MG63 (cell line): ENCODE data around the gene SCYGR2. TPM values are rescaled to one million over a fixed set of nuclear protein-coding genes. Genes with fewer than 3 reads are reported as not detected.

ENCODE experiments used
- DNase-seq: peaks from one replicate; pipeline ENCODE4 v3.0.0-alpha.2; 2020
- H3K27me3 ChIP-seq: fragments of 250-450 bp; sonication (Bioruptor Pico); 2 replicates; pipeline ENCODE4 v1.5.1; 2020; ENCODE audit warnings: mild to moderate bottlenecking, moderate library complexity
- H3K36me3 ChIP-seq: fragments of 250-450 bp; sonication (Bioruptor Pico); 2 replicates; pipeline ENCODE4 v1.5.1; 2020; ENCODE audit warnings: mild to moderate bottlenecking, moderate library complexity
- H3K4me3 ChIP-seq: fragments of 250-450 bp; sonication (Bioruptor Pico); 2 replicates; pipeline ENCODE4 v1.5.1; 2020; ENCODE audit warnings: mild to moderate bottlenecking, moderate library complexity
- H3K9me3 ChIP-seq: fragments of 250-450 bp; sonication (Bioruptor Pico); 2 replicates; pipeline ENCODE4 v1.5.1; 2020; ENCODE audit warnings: mild to moderate bottlenecking, moderate library complexity
- total RNA-seq: library from RNA; depleted of rRNA; stranded (reverse); fragments of >200 nt; shearing (Covaris generic); gene quantifications from 2 replicates; pipeline ENCODE4 v1.2.3, GENCODE V29; 2014; ENCODE audit warnings: low replicate concordance

SCYGR2 gene
- total RNA-seq, 1 experiment from 2014 or later, result not detected

- Histone ChIP-seq H3K9me3 (no peaks in the 10 kb centered on the region), H3K36me3 (no peaks in the 10 kb centered on the region), H3K27me3 (no peaks in the 10 kb centered on the region), H3K4me3 (no peak overlapping the region)
- DNase-seq, result no peak
These were observed 7.8 kb downstream of the SCYGR2 start for GRCh38 chr2:227606476-227606875.

- Histone ChIP-seq H3K4me3 (no peak overlapping the region), H3K27me3 (no peaks in the 10 kb centered on the region), H3K36me3 (no peaks in the 10 kb centered on the region), H3K9me3 (no peaks in the 10 kb centered on the region)
- no peak for DNase-seq
These were observed 9.2 kb downstream of the SCYGR2 start for GRCh38 chr2:227607941-227608340.

- H3K27me3 ChIP-seq, result no peaks in the 10 kb centered on the region
- H3K36me3 ChIP-seq, result no peaks in the 10 kb centered on the region
- no peaks in the 10 kb centered on the region for H3K9me3 ChIP-seq
- no peak overlapping the region for H3K4me3 ChIP-seq
- no peak for DNase-seq
These were observed 10.1 kb downstream of the SCYGR2 start for GRCh38 chr2:227608561-227609338.

GRCh38 chr2:227610123-227610522 lies 11.4 kb downstream of the SCYGR2 start:
- no peak for DNase-seq
- Histone ChIP-seq H3K4me3 (no peak overlapping the region), H3K9me3 (no peaks in the 10 kb centered on the region), H3K36me3 (no peaks in the 10 kb centered on the region), H3K27me3 (no peaks in the 10 kb centered on the region)

GRCh38 chr2:227612546-227613271 lies 14.0 kb downstream of the SCYGR2 start:
- Histone ChIP-seq H3K36me3 (no peaks in the 10 kb centered on the region), H3K4me3 (no peak overlapping the region), H3K27me3 (no peaks in the 10 kb centered on the region), H3K9me3 (no peaks in the 10 kb centered on the region)
- DNase-seq, result no peak

GRCh38 chr2:227613272-227613660 lies 14.6 kb downstream of the SCYGR2 start:
- no peak for DNase-seq
- Histone ChIP-seq H3K36me3 (no peaks in the 10 kb centered on the region), H3K9me3 (no peaks in the 10 kb centered on the region), H3K27me3 (no peaks in the 10 kb centered on the region), H3K4me3 (no peak overlapping the region)

GRCh38 chr2:227614246-227614645 lies 15.6 kb downstream of the SCYGR2 start:
- no peaks in the 10 kb centered on the region for H3K27me3 ChIP-seq
- DNase-seq, result no peak
- no peak overlapping the region for H3K4me3 ChIP-seq
- H3K9me3 ChIP-seq, result no peaks in the 10 kb centered on the region
- H3K36me3 ChIP-seq, result no peaks in the 10 kb centered on the region

GRCh38 chr2:227614740-227615139 lies 16.0 kb downstream of the SCYGR2 start, which contains the start of gene SCYGR3:
Gene SCYGR3 (minus strand): TSS chr2:227614840. CDS start chr2:227614840, 0 bp downstream.
- Histone ChIP-seq H3K4me3 (no peak within 1 kb of the TSS), H3K27me3 (no peaks in the 10 kb centered on the region), H3K9me3 (no peaks in the 10 kb centered on the region), H3K36me3 (no peaks in the 10 kb centered on the region)
- DNase-seq, result no peak

- no peaks in the 10 kb centered on the region for H3K36me3 ChIP-seq
- H3K4me3 ChIP-seq, result no peak overlapping the region
- DNase-seq, result no peak
- H3K27me3 ChIP-seq, result no peaks in the 10 kb centered on the region
- H3K9me3 ChIP-seq, result no peaks in the 10 kb centered on the region
These were observed 16.5 kb downstream of the SCYGR2 start for GRCh38 chr2:227615181-227615580.

GRCh38 chr2:227615906-227616305 lies 17.2 kb downstream of the SCYGR2 start:
- H3K4me3 ChIP-seq, result no peak overlapping the region
- no peak for DNase-seq
- no peaks in the 10 kb centered on the region for H3K36me3 ChIP-seq
- H3K27me3 ChIP-seq, result no peaks in the 10 kb centered on the region
- no peaks in the 10 kb centered on the region for H3K9me3 ChIP-seq

- Histone ChIP-seq H3K36me3 (no peaks in the 10 kb centered on the region), H3K9me3 (no peaks in the 10 kb centered on the region), H3K27me3 (no peaks in the 10 kb centered on the region), H3K4me3 (no peak overlapping the region)
- DNase-seq, result no peak
These were observed 17.9 kb downstream of the SCYGR2 start for GRCh38 chr2:227616631-227617030.

- Histone ChIP-seq H3K9me3 (peaks cover under 1% of the 10 kb centered on the region), H3K4me3 (no peak within 1 kb of the TSS), H3K36me3 (no peaks in the 10 kb centered on the region), H3K27me3 (no peaks in the 10 kb centered on the region)
- DNase-seq, result no peak
These were observed 18.9 kb downstream of the SCYGR2 start, which contains the start of gene SCYGR4 for GRCh38 chr2:227617316-227618230. Gene SCYGR4 (plus strand): TSS chr2:227617498. CDS start chr2:227617498, 0 bp downstream.

- H3K27me3 ChIP-seq, result no peaks in the 10 kb centered on the region
- H3K36me3 ChIP-seq, result no peaks in the 10 kb centered on the region
- H3K4me3 ChIP-seq, result no peak overlapping the region
- no peak for DNase-seq
- H3K9me3 ChIP-seq, result peaks cover 4% of the 10 kb centered on the region
These were observed 24.5 kb downstream of the SCYGR2 start for GRCh38 chr2:227623226-227623625.

- DNase-seq, result no peak
- H3K4me3 ChIP-seq, result no peak overlapping the region
These were observed 26.7 kb downstream of the SCYGR2 start for GRCh38 chr2:227625420-227625819.

GRCh38 chr2:227626580-227627151 lies 28.0 kb downstream of the SCYGR2 start:
- no peaks in the 10 kb centered on the region for H3K27me3 ChIP-seq
- H3K9me3 ChIP-seq, result peaks cover 4% of the 10 kb centered on the region
- H3K36me3 ChIP-seq, result no peaks in the 10 kb centered on the region
- H3K4me3 ChIP-seq, result no peak overlapping the region
- DNase-seq, result no peak

More at GRCh38 chr2:227625420-227625819, 26.7 kb downstream of the SCYGR2 start:
- Histone ChIP-seq H3K9me3 (peaks cover 4% of the 10 kb centered on the region), H3K27me3 (no peaks in the 10 kb centered on the region), H3K36me3 (no peaks in the 10 kb centered on the region)

- DNase-seq, result no peak
- no peaks in the 10 kb centered on the region for H3K36me3 ChIP-seq
- H3K4me3 ChIP-seq, result no peak overlapping the region
- peaks cover 1% of the 10 kb centered on the region for H3K9me3 ChIP-seq
- H3K27me3 ChIP-seq, result no peaks in the 10 kb centered on the region
These were observed 29.1 kb downstream of the SCYGR2 start for GRCh38 chr2:227627769-227628168.
